OCI-LY7 (cell line): ENCODE results near the gene PALD1. TPM values are rescaled to one million over a fixed set of nuclear protein-coding genes. Genes with fewer than 3 reads are reported as not detected.
A peak's percentile ranks its signal among the peaks of the same experiment; 100 is the strongest.

Experiments
- BruUV-seq: library from RNA; stranded (reverse); fragments of 400-500 nt; replicated peaks from 2 replicates; lab custom pipeline; 2021; lab: Mats Ljungman, UMichigan
- CTCF ChIA-PET: fragments of 300-600 bp; sonication (Branson Sonifier 250); formaldehyde crosslinking; loops from one replicate; lab custom pipeline; 2022; ENCODE audit warnings: antibody characterized with exemption; ENCODE audit not compliant: unreplicated experiment; lab: Charles Lee
- POLR2A ChIA-PET: fragments of 300-600 bp; sonication (Branson Sonifier 250); formaldehyde crosslinking; loops from one replicate; lab custom pipeline; 2022; ENCODE audit warnings: antibody characterized with exemption; lab: Charles Lee
- DNase-seq: peaks from one replicate; pipeline ENCODE4 v3.0.0-alpha.2; 2015; ENCODE audit warnings: low spot score
- H2AFZ ChIP-seq: fragments of 200-600 bp; sonication (generic), shearing (Covaris generic); 2 replicates; pipeline ENCODE4 v1.6.1; 2014; ENCODE audit warnings: mild to moderate bottlenecking, antibody characterized with exemption, low read length, moderate library complexity
- H3K27ac ChIP-seq: fragments of 200-600 bp; sonication (generic); 2 replicates; pipeline ENCODE4 v1.5.1; 2014; ENCODE audit warnings: mixed run types, low read depth, mild to moderate bottlenecking, moderate library complexity, low read length, inconsistent platforms; ENCODE audit not compliant: poor library complexity, severe bottlenecking
- H3K36me3 ChIP-seq: fragments of 200-600 bp; sonication (generic); 2 replicates; pipeline ENCODE4 v1.6.1; 2014; ENCODE audit warnings: mild to moderate bottlenecking, antibody characterized with exemption, low read length, moderate library complexity, mixed read lengths; ENCODE audit not compliant: insufficient read depth
- H3K4me1 ChIP-seq: fragments of 200-600 bp; sonication (generic); 2 replicates; pipeline ENCODE4 v1.5.1; 2014; ENCODE audit warnings: mild to moderate bottlenecking, low read length; ENCODE audit not compliant: insufficient read depth, poor library complexity, severe bottlenecking
- H3K4me2 ChIP-seq: fragments of 200-600 bp; sonication (generic); 2 replicates; pipeline ENCODE4 v1.6.1; 2014; ENCODE audit warnings: mild to moderate bottlenecking, low read length
- H3K4me3 ChIP-seq: fragments of 200-600 bp; sonication (generic); 2 replicates; pipeline ENCODE4 v1.5.1; 2014; ENCODE audit warnings: mild to moderate bottlenecking, low read depth, low read length; ENCODE audit not compliant: poor library complexity, severe bottlenecking
- H3K79me2 ChIP-seq: fragments of 200-600 bp; sonication (generic); 2 replicates; pipeline ENCODE4 v1.6.1; 2016; ENCODE audit warnings: low read depth, mild to moderate bottlenecking, low read length, moderate library complexity, mixed read lengths; ENCODE audit not compliant: insufficient read depth
- H3K9me2 ChIP-seq: fragments of 200-600 bp; sonication (generic); 2 replicates; pipeline ENCODE4 v1.6.1; 2016; ENCODE audit warnings: mild to moderate bottlenecking, low read length, mixed read lengths; ENCODE audit not compliant: insufficient read depth
- H3K9me3 ChIP-seq: fragments of 200-600 bp; sonication (generic); 2 replicates; pipeline ENCODE4 v1.6.1; 2014; ENCODE audit warnings: mild to moderate bottlenecking, mixed run types, low read length, mixed read lengths
- H4K20me1 ChIP-seq: fragments of 200-600 bp; sonication (generic); 2 replicates; pipeline ENCODE4 v1.6.1; 2014; ENCODE audit warnings: mild to moderate bottlenecking, antibody characterized with exemption, low read length, moderate library complexity, mixed read lengths; ENCODE audit not compliant: insufficient read depth
- CTCF ChIP-seq: fragments of 200-600 bp; sonication (generic); conservative IDR thresholded peaks from 2 replicates; pipeline ENCODE4 v1.5.1; 2014; ENCODE audit warnings: mild to moderate bottlenecking, antibody characterized with exemption, low read length, moderate library complexity, mixed read lengths
- EZH2phosphoT487 ChIP-seq: fragments of 200-600 bp; sonication (generic); IDR thresholded peaks from 2 replicates; pipeline ENCODE4 v1.6.1; 2018; ENCODE audit warnings: low read depth, borderline replicate concordance, mild to moderate bottlenecking, mixed run types, antibody characterized with exemption, low read length, moderate library complexity, mixed read lengths
- intact Hi-C: fragments of 100-400 bp; cut with micrococcal nuclease; formaldehyde crosslinking; loops from one replicate; pipeline ENCODE4 v1.10.0; 2022; ENCODE audit not compliant: unreplicated experiment
- total RNA-seq, 2 experiments: library from RNA; depleted of rRNA in 1 of 2; stranded (reverse); fragments of >200 nt in 1 of 2; shearing (Covaris generic) in 1 of 2; gene quantifications; 2 replicates each; pipeline ENCODE4 v1.2.3, GENCODE V29; 2014 to 2022

Gene PALD1
- total RNA-seq, 2 experiments from 2014 or later = 52.7 to 66.7 TPM

- DNase-seq = no peak
- no peak overlapping the region for H2AFZ ChIP-seq
- intact Hi-C loops = loop anchor here (1.0 kb wide), 2 partner anchors 16 to 29 kb away; no protein-coding TSS in a partner anchor
- ChIA-PET CTCF (interaction anchor here (0.6 to 1.3 kb wide), 4 partner anchors 12 to 936 kb away, joined by 3 to 7 read pairs (median 4); no protein-coding TSS in a partner anchor), POLR2A (interaction anchor here (0.9 to 3.0 kb wide), 6 partner anchors 11 to 78 kb away, joined by 3 to 17 read pairs (median 8); no protein-coding TSS in a partner anchor)
- H3K79me2 ChIP-seq = peaks cover 75% of the 10 kb centered on the region
- H3K27ac ChIP-seq = peak overlapping the region; percentile 54
- TF ChIP-seq CTCF (no peak), EZH2phosphoT487 (no peak)
- H3K4me1 ChIP-seq = peaks cover 79% of the 10 kb centered on the region
- BruUV-seq = no TSS peak
- H3K36me3 ChIP-seq = peaks cover 31% of the 10 kb centered on the region
- no peaks in the 10 kb centered on the region for H3K9me3 ChIP-seq
- no peaks in the 10 kb centered on the region for H3K9me2 ChIP-seq
- no peak overlapping the region for H3K4me2 ChIP-seq
- H3K4me3 ChIP-seq = no peak overlapping the region
- H4K20me1 ChIP-seq = peaks cover 3% of the 10 kb centered on the region; the same call in 1 of the 2 replicates
Measured at GRCh38 chr10:70509757-70510147, 31.2 kb downstream of the PALD1 start.

GRCh38 chr10:70510453-70510852 is 31.9 kb downstream of the PALD1 start:
- Histone ChIP-seq H2AFZ (no peak overlapping the region), H3K79me2 (peaks cover 70% of the 10 kb centered on the region), H3K4me2 (no peak overlapping the region), H3K4me1 (peaks cover 78% of the 10 kb centered on the region), H3K9me3 (no peaks in the 10 kb centered on the region), H3K4me3 (no peak overlapping the region), H3K36me3 (peaks cover 28% of the 10 kb centered on the region), H3K27ac (no peak overlapping the region), H4K20me1 (peaks cover 3% of the 10 kb centered on the region; the same call in 1 of the 2 replicates), H3K9me2 (no peaks in the 10 kb centered on the region)
- ChIA-PET CTCF (interaction anchor here (0.6 kb wide), 1 partner anchor 13 kb away, joined by 4 read pairs; no protein-coding TSS in a partner anchor), POLR2A (interaction anchor here (1.1 to 3.0 kb wide), 3 partner anchors 11 to 19 kb away, joined by 4 to 17 read pairs (median 16); no protein-coding TSS in a partner anchor)
- intact Hi-C loops = no loop called here
- no peak for DNase-seq
- TF ChIP-seq EZH2phosphoT487 (no peak), CTCF (no peak)
- no TSS peak for BruUV-seq

GRCh38 chr10:70510904-70511303 is 32.3 kb downstream of the PALD1 start:
- H3K4me2 ChIP-seq = no peak overlapping the region
- CTCF ChIA-PET = no interaction called here
- TF ChIP-seq EZH2phosphoT487 = no peak
- no peak for TF ChIP-seq CTCF
- peaks cover 3% of the 10 kb centered on the region; the same call in 1 of the 2 replicates for H4K20me1 ChIP-seq
- H3K4me1 ChIP-seq = peaks cover 78% of the 10 kb centered on the region
- intact Hi-C loops = no loop called here
- POLR2A ChIA-PET = interaction anchor here (1.1 kb wide), 1 partner anchor 18 kb away, joined by 4 read pairs; no protein-coding TSS in a partner anchor
- peaks cover 24% of the 10 kb centered on the region for H3K36me3 ChIP-seq
- H3K9me3 ChIP-seq = no peaks in the 10 kb centered on the region
- no peak overlapping the region for H3K4me3 ChIP-seq
- no peak overlapping the region for H2AFZ ChIP-seq
- H3K27ac ChIP-seq = no peak overlapping the region
- H3K79me2 ChIP-seq = peaks cover 66% of the 10 kb centered on the region
- no peak for DNase-seq
- H3K9me2 ChIP-seq = no peaks in the 10 kb centered on the region
- no TSS peak for BruUV-seq
